ENCODE measurements around the gene LTB4R2. TPM values are rescaled to one million over a fixed set of nuclear protein-coding genes. Genes with fewer than 3 reads are reported as not detected.

LTB4R2 gene
- total RNA-seq, 1 donor from 2014 or later = 3.0 TPM

DNA sequence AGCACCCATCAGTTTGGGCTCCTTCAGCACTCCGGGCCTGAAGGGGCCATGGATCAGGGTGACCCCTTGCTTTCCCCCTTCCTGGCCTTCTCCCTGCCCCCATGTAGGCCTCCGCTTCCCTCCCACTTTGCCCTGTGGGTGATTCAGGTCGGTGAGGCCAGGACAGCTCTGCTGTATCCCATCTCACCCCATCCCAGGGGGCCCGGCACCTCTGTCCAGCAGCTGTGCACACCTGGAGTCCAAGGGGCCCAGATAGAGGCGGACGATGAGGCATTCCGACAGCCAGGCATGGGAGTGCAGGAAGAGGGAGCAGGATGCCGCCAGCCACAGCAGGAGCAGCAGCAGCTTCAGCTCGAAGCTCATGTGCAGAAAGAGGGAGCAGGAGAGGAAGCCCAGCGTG is 12.7 kb downstream of the LTB4R2 start:
- DNase-seq (ENCODE audit: low spot score in 2 of 2) = no peak
- Histone ChIP-seq H3K4me1 (no peaks in the 10 kb centered on the region), H3K36me3 (no peaks in the 10 kb centered on the region), H3K27me3 (no peaks in the 10 kb centered on the region), H3K27ac (no peak overlapping the region), H3K4me3 (no peak overlapping the region), H3K9me3 (no peaks in the 10 kb centered on the region)
- intact Hi-C loops (cut with DNase I) = no loop called here
- TF ChIP-seq CTCF (IDR thresholded peaks at IDR 0.05) = no peak

DNA sequence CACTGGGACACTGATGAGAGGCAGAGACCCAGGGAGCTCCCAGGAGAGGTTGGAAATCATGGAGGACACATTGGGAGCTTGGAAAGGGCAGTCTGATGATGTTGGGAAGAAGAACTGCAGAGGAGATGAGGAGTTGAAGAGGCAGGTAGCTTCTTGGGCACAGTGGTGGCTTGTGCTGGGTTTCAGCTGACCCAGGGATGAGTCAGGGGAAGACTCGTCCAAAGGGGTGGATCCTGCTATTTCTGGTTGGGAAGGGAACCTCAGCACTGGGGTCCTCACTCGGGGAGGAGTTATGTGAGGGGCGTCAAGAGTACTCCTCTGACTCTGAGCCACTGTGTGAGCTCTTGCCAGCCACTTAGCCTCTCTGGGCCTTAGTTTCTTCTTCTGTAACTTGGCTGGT is 13.4 kb downstream of the LTB4R2 start:
- no peaks in the 10 kb centered on the region for H3K9me3 ChIP-seq
- no peak for DNase-seq (ENCODE audit: low spot score in 2 of 2)
- no peak overlapping the region for H3K4me3 ChIP-seq
- intact Hi-C loops (cut with DNase I) = no loop called here
- H3K27ac ChIP-seq = no peak overlapping the region
- H3K36me3 ChIP-seq = no peaks in the 10 kb centered on the region
- no peaks in the 10 kb centered on the region for H3K4me1 ChIP-seq
- no peak for TF ChIP-seq CTCF (IDR thresholded peaks at IDR 0.05)
- H3K27me3 ChIP-seq = no peaks in the 10 kb centered on the region

GRCh38 chr14:24324024-24324423 is 14.1 kb downstream of the LTB4R2 start:
- DNase-seq (ENCODE audit: low spot score in 2 of 2) = no peak
- TF ChIP-seq CTCF (IDR thresholded peaks at IDR 0.05) = no peak
- Histone ChIP-seq H3K9me3 (no peaks in the 10 kb centered on the region), H3K27me3 (no peaks in the 10 kb centered on the region), H3K36me3 (no peaks in the 10 kb centered on the region), H3K27ac (no peak overlapping the region), H3K4me3 (no peak overlapping the region), H3K4me1 (no peaks in the 10 kb centered on the region)
- intact Hi-C loops (cut with DNase I) = no loop called here

- Histone ChIP-seq H3K4me3 (no peak overlapping the region), H3K9me3 (no peaks in the 10 kb centered on the region), H3K27me3 (no peaks in the 10 kb centered on the region), H3K4me1 (no peaks in the 10 kb centered on the region), H3K36me3 (no peaks in the 10 kb centered on the region), H3K27ac (no peak overlapping the region)
- no peak for DNase-seq (ENCODE audit: low spot score in 2 of 2)
- TF ChIP-seq CTCF (IDR thresholded peaks at IDR 0.05) = no peak
- intact Hi-C loops (cut with DNase I) = no loop called here
Observed at GRCh38 chr14:24325041-24325530, 15.1 kb downstream of the LTB4R2 start.

DNA sequence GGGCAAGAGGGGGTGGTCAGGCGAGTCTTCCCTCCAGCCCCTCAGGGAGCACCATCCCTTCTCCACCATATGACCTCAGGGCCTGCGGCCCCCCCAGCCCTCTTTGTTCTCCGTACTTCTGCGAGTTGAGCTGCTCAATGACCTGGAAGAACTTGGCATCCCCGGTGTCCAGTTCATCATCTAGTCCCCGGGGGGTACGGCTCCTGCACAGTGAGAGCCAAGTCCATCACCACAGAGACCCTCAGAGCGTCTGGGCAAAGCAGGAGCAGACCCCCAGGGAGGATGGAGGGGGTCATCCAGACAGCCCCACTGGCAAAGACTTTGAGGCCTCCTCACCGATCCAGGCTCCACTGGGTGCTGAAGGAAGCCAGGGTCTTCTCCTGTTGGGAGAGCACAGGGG is 16.0 kb downstream of the LTB4R2 start:
- intact Hi-C loops (cut with DNase I) = no loop called here
- H3K27ac ChIP-seq = no peak overlapping the region
- no peaks in the 10 kb centered on the region for H3K9me3 ChIP-seq
- no peaks in the 10 kb centered on the region for H3K36me3 ChIP-seq
- no peaks in the 10 kb centered on the region for H3K4me1 ChIP-seq
- no peak overlapping the region for H3K4me3 ChIP-seq
- no peak for TF ChIP-seq CTCF (IDR thresholded peaks at IDR 0.05)
- no peaks in the 10 kb centered on the region for H3K27me3 ChIP-seq
- no peak for DNase-seq (ENCODE audit: low spot score in 2 of 2)

- TF ChIP-seq CTCF (IDR thresholded peaks at IDR 0.05) = no peak
- H3K27ac ChIP-seq = no peak overlapping the region
- no peaks in the 10 kb centered on the region for H3K9me3 ChIP-seq
- H3K27me3 ChIP-seq = no peaks in the 10 kb centered on the region
- H3K4me3 ChIP-seq = no peak overlapping the region
- DNase-seq (ENCODE audit: low spot score in 2 of 2) = no peak
- H3K36me3 ChIP-seq = no peaks in the 10 kb centered on the region
- intact Hi-C loops (cut with DNase I) = no loop called here
- peaks cover 0 to 1% of the 10 kb centered on the region in 2 donors for H3K4me1 ChIP-seq
Observed at GRCh38 chr14:24327303-24327702, 17.4 kb downstream of the LTB4R2 start.
